Measurements from ENCODE around the gene MSH3. TPM values are rescaled to one million over a fixed set of nuclear protein-coding genes. Genes with fewer than 3 reads are reported as not detected.

Gene MSH3
- total and polyA plus RNA-seq, 2 of the 8 experiments (the other 6 are each of a cell fraction or from before 2014, with no cell fraction given) = 3.6 to 22.6 TPM

- Histone ChIP-seq H2BK15ac (ENCODE audit: low read length) (no peak overlapping the region), H2BK20ac (ENCODE audit: low read length) (no peak overlapping the region), H3K9me3 (ENCODE audit: insufficient read depth in 2 of 2, low read depth in 1 of 2, low read length in 1 of 2) (no peaks in the 10 kb centered on the region), H2BK12ac (ENCODE audit: low read depth, low read length) (no peak overlapping the region), H3K4me1 (replicated peaks in 1 of 4; ENCODE audit: control insufficient read depth in 3 of 4, insufficient read depth in 4 of 4, low read length in 3 of 4) (peaks cover 0 to 6% (median 1%) of the 10 kb centered on the region in 4 experiments; a peak in 3 of 7 replicates), H3K27ac (ENCODE audit: low read depth, low read length) (no peak overlapping the region), H2BK5ac (ENCODE audit: low read depth, low read length) (no peak overlapping the region), H2AK5ac (ENCODE audit: low read depth, low read length) (no peak overlapping the region), H3K79me1 (ENCODE audit: low read depth, low read length) (no peaks in the 10 kb centered on the region), H3K27me3 (replicated peaks in 1 of 4; ENCODE audit: control insufficient read depth in 3 of 4, extremely low read depth in 1 of 4, insufficient read depth in 3 of 4, low read length in 3 of 4) (no peaks in the 10 kb centered on the region), H3K79me2 (ENCODE audit: control insufficient read depth in 1 of 2, insufficient read depth in 2 of 2, low read length in 2 of 2) (no peaks in the 10 kb centered on the region), H3K18ac (ENCODE audit: extremely low read depth, low read length) (no peak overlapping the region), H3K14ac (ENCODE audit: insufficient read length) (no peak overlapping the region), H3K9ac (replicated peaks in 1 of 4; ENCODE audit: extremely low read depth in 1 of 4, low read depth in 3 of 4, low read length in 3 of 4) (no peak overlapping the region), H4K8ac (ENCODE audit: extremely low read depth, insufficient read depth, low read length) (no peak overlapping the region), H2BK120ac (replicated peaks; ENCODE audit: low read depth, low read length) (no peak overlapping the region), H3K4me2 (ENCODE audit: insufficient read depth in 1 of 2, low read depth in 2 of 2, low read length in 2 of 2) (no peak overlapping the region), H4K5ac (ENCODE audit: insufficient read length, low read depth, low read length) (no peak overlapping the region), H4K91ac (replicated peaks; ENCODE audit: insufficient read length, low read length) (no peak overlapping the region), H3K4ac (replicated peaks; ENCODE audit: insufficient read length, low read depth, low read length) (no peak overlapping the region), H3K36me3 (ENCODE audit: control insufficient read depth in 2 of 4, insufficient read depth in 4 of 4, low read length in 3 of 4) (peaks cover 0 to 6% (median 1%) of the 10 kb centered on the region in 4 experiments; a peak in 3 of 8 replicates), H3K56ac (replicated peaks; ENCODE audit: insufficient read length, low read depth, low read length) (no peak overlapping the region), H2AFZ (ENCODE audit: low read length) (no peak overlapping the region), H3K23ac (ENCODE audit: insufficient read length) (no peak overlapping the region), H3K23me2 (ENCODE audit: low read depth, low read length) (no peaks in the 10 kb centered on the region), H4K20me1 (replicated peaks in 1 of 2; ENCODE audit: control insufficient read depth in 1 of 2, insufficient read depth in 2 of 2, low read length in 2 of 2) (no peaks in the 10 kb centered on the region), H3K4me3 (ENCODE audit: extremely low read depth in 1 of 4, insufficient read depth in 2 of 4, low read depth in 3 of 4, low read length in 4 of 4) (no peak overlapping the region)
- 95% methylated on average over 1 of the region's 1 CpG; no CpG with 5 or more reads in 1 of the 2 experiments for WGBS, 2 experiments (ENCODE audit: extremely low coverage in 1 of 2, insufficient coverage in 1 of 2, insufficient read length in 1 of 2, insufficient replicate concordance in 2 of 2, low coverage in 1 of 2, low lambda C conversion rate in 2 of 2, missing lambda C conversion rate in 1 of 2)
- ChIA-PET POLR2A (ENCODE audit: partially characterized antibody) (interaction anchor here (0.6 kb wide), 1 partner anchor 564 kb away, joined by 3 read pairs; no protein-coding TSS in a partner anchor), CTCF (ENCODE audit: partially characterized antibody) (interaction anchor here (0.6 to 1.4 kb wide), 2 partner anchors 9 to 489 kb away, joined by 3 to 4 read pairs; no protein-coding TSS in a partner anchor)
- no peak for TF ChIP-seq TAF1 (IDR thresholded peaks at IDR 0.05; ENCODE audit: low read depth, low read length)
- no peak for TF ChIP-seq EGR1 (IDR thresholded peaks at IDR 0.05; ENCODE audit: borderline replicate concordance, low read depth, low read length)
- FAIRE-seq (no peak), DNase-seq (ENCODE audit: low read depth in 1 of 2, low spot score in 2 of 2) (no peak)
Observed at GRCh38 chr5:80745490-80745889, 91.0 kb downstream of the MSH3 start.

Measured in H1 (cell line).